T-helper 9 cell (primary cell): ENCODE measurements around the gene TSGA10IP.

Experiments
- DNase-seq: peaks from one replicate; pipeline ENCODE4 v3.0.0-alpha.2; 2020

The TSGA10IP gene

GRCh38 chr11:66008468-66009101 is 63.3 kb downstream of the TSGA10IP start:
- no peak for DNase-seq
